Mucosa of descending colon (tissue), 3 donors: ENCODE measurements around the gene SLC39A8. TPM values are rescaled to one million over a fixed set of nuclear protein-coding genes. Genes with fewer than 3 reads are reported as not detected.

ENCODE experiments used
- ATAC-seq: fragments of 200-7000 bp; cut with Tn5 transposase; one replicate; pipeline ENCODE4 v1.9.1; 2020; ENCODE audit warnings: mild to moderate bottlenecking, moderate library complexity
- DNase-seq, 3 donors: peaks; one replicate each; pipeline ENCODE4 v3.0.0-alpha.2; 2020
- H3K36me3 ChIP-seq: fragments of 200-600 bp; one replicate; pipeline ENCODE4 v1.8.0; 2021; ENCODE audit warnings: low read depth, mild to moderate bottlenecking
- H3K4me1 ChIP-seq: fragments of 200-600 bp; one replicate; pipeline ENCODE4 v1.8.0; 2021; ENCODE audit warnings: low read depth, mild to moderate bottlenecking
- H3K4me3 ChIP-seq: fragments of 200-600 bp; one replicate; pipeline ENCODE4 v1.8.0; 2021; ENCODE audit warnings: mild to moderate bottlenecking
- H3K9me3 ChIP-seq: fragments of 200-600 bp; one replicate; pipeline ENCODE4 v1.8.0; 2021; ENCODE audit warnings: mild to moderate bottlenecking
- intact Hi-C, 2 donors: fragments of 100-400 bp; cut with DNase I in 1 of 2; cut with micrococcal nuclease in 1 of 2; formaldehyde crosslinking; loops; one replicate each; pipeline versions ENCODE4 v1.11.0 to v1.11.1; 2022; cut with DNase I, micrococcal nuclease
- total RNA-seq, 3 donors: library from RNA; stranded (reverse); fragmentation: NEBNext Ultra II Directional in 2 of 3; extraction: Animal tissue kit (Norgen Biotek cat#: 25700) in 2 of 3; gene quantifications; one replicate each; pipeline versions ENCODE4 v1.2.1 to v1.2.4, GENCODE V29; 2021 to 2023
- TF ChIP-seq, protein P1 (sequence below): fragments of 200-600 bp; IDR thresholded peaks from one replicate; pipeline ENCODE4 v1.8.0; 2022; ENCODE audit warnings: antibody characterized with exemption, mild to moderate bottlenecking
- donor health status: DM: no; HTN: no; CAD: no; lungs with moderate emphysema.
- donor health status: DM: no; HTN: no; CAD: no.
- donor health status: DM: no; HTN: yes; CAD: no.

SLC39A8 gene
- total RNA-seq, 3 donors from 2014 or later, result 35.1 to 121 (median 83.5) TPM

DNA sequence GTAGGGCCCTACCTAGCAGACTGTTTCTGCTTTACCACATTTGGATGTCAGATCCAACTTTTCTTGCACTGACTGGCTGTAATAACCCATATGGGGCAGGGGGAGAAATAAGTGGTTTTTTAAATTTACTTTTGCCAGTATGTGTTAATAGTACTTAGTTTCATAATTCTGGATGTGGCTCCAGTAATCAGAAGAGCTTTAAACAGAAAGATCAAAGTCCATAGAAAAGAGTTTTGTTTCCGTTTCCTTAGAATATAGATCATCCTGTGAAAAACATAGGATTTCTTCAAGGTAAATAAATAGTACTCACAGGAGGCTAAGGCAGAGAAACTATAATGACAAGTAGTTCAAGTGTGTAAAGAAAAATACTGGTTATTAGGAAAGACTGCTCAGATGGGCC, 85.6 kb downstream of the SLC39A8 start:
- no peak overlapping the region for H3K4me3 ChIP-seq
- no peaks in the 10 kb centered on the region for H3K4me1 ChIP-seq
- H3K36me3 ChIP-seq, result no peaks in the 10 kb centered on the region
- DNase-seq (no peak), ATAC-seq (no peak)
- H3K9me3 ChIP-seq, result no peaks in the 10 kb centered on the region
- intact Hi-C loops, result no loop called here
- TF ChIP-seq, protein P1, sequence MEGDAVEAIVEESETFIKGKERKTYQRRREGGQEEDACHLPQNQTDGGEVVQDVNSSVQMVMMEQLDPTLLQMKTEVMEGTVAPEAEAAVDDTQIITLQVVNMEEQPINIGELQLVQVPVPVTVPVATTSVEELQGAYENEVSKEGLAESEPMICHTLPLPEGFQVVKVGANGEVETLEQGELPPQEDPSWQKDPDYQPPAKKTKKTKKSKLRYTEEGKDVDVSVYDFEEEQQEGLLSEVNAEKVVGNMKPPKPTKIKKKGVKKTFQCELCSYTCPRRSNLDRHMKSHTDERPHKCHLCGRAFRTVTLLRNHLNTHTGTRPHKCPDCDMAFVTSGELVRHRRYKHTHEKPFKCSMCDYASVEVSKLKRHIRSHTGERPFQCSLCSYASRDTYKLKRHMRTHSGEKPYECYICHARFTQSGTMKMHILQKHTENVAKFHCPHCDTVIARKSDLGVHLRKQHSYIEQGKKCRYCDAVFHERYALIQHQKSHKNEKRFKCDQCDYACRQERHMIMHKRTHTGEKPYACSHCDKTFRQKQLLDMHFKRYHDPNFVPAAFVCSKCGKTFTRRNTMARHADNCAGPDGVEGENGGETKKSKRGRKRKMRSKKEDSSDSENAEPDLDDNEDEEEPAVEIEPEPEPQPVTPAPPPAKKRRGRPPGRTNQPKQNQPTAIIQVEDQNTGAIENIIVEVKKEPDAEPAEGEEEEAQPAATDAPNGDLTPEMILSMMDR, result no peak

DNA sequence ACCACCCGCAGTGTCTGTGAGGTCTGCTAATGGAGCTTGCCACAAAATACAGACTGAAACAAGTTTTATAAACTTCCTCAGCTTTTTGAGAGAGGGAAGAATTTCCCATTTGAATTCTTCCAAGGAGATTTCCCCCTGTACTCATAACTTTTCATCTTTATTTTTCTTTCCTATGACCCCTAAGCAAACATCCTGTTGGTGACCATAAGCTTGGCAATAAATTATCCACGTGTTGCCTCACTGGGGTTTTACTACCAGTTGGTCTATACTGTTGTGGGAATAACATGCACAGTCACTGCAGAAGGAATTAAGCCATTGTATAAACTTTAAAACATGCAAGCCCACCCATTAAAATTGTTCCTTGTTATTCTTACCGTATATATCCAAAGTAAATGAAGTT, 86.2 kb downstream of the SLC39A8 start:
- no peak overlapping the region for H3K4me3 ChIP-seq
- intact Hi-C loops, result no loop called here
- TF ChIP-seq, protein P1, result no peak
- DNase-seq, result no peak
- H3K4me1 ChIP-seq, result no peaks in the 10 kb centered on the region
- H3K36me3 ChIP-seq, result no peaks in the 10 kb centered on the region
- no peak for ATAC-seq
- no peaks in the 10 kb centered on the region for H3K9me3 ChIP-seq

DNA sequence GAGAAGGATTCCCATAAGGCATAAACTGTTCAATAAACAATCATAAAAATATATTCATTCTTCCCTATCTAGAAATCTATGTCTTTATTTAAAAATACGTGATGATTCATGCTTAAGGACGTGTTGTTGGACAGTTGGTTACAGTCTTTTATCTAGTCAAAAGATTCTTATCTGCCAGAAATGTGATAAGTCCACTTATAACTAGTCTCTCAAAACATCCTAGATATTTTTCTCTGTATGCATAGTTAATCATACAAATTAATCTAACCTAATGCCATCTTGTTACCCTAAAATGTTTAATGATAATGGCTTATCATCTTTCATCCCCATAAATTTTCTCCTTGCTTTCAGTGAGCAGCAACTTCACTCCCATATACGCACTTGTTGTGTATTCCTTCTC, 89.0 kb downstream of the SLC39A8 start:
- DNase-seq, result no peak
- H3K4me3 ChIP-seq, result no peak overlapping the region
- no peak for ATAC-seq
- no peaks in the 10 kb centered on the region for H3K4me1 ChIP-seq
- no peaks in the 10 kb centered on the region for H3K9me3 ChIP-seq
- TF ChIP-seq, protein P1, result no peak
- H3K36me3 ChIP-seq, result no peaks in the 10 kb centered on the region
- intact Hi-C loops, result no loop called here

DNA sequence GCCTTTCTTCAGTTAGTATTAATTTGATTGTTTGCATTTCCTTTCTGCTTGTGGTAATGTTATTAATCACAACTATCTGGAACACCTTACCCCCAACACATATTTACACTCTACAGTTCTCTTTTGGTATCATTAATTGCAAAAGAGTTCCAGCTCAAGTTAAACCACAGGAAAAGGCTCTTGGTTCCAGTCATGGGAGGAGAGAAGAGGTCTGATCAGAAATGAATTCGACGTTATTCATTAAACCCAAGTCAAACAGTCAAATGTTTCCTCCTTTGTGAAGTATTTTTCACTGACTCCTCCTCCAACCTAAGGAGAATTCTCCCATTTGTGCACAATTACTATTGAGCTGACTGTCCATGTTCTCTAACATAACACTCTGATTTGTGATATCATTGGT, 91.4 kb downstream of the SLC39A8 start:
- ATAC-seq (no peak), DNase-seq (no peak)
- TF ChIP-seq, protein P1, result no peak
- H3K4me3 ChIP-seq, result no peak overlapping the region
- H3K9me3 ChIP-seq, result no peaks in the 10 kb centered on the region
- intact Hi-C loops, result no loop called here
- H3K4me1 ChIP-seq, result no peaks in the 10 kb centered on the region
- H3K36me3 ChIP-seq, result no peaks in the 10 kb centered on the region

DNA sequence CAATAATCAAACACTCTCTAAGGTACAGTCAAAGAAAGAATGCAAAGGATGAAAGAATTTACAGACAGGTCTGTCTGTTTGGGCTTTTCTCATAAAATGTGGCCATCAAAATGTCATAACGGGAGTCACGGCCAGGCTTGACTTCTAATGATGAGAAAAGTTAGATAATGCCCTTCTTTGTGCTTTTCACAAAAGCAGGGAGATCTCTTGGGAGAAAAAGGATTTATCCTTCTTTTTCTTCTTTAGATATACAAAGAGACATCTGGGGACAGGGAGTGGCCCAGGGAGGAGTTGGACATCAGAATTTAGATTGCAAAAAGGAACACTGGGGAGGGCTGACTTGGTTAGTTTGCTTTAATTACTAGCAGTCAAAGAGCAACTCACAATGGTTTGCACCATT, 93.1 kb downstream of the SLC39A8 start:
- intact Hi-C loops, result no loop called here
- Histone ChIP-seq H3K4me3 (no peak overlapping the region), H3K36me3 (no peaks in the 10 kb centered on the region), H3K9me3 (no peaks in the 10 kb centered on the region), H3K4me1 (no peaks in the 10 kb centered on the region)
- ATAC-seq, result no peak
- no peak for DNase-seq
- TF ChIP-seq, protein P1, result no peak

DNA sequence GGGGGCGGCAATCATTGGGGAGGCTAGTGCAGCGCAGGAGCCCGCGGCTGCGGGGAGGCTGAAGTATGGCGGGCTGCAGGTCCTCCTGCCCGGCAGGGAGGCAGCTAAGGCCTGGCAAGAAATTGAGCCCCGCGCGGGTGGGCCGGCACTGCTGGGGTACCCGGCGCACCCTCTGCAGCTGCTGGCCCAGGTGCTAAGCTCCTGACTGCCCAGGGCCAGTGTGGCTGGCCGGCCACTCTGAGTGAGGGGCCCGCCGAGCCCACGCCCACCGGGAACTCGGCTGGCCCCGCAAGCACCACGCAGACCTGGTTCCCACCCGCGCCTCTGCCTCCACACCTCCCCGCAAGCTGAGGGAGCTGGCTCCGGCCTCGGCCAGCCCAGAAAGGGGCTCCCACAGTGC, 94.9 kb downstream of the SLC39A8 start:
- intact Hi-C loops, result no loop called here
- Histone ChIP-seq H3K4me3 (no peak overlapping the region), H3K4me1 (no peaks in the 10 kb centered on the region), H3K36me3 (no peaks in the 10 kb centered on the region), H3K9me3 (no peaks in the 10 kb centered on the region)
- TF ChIP-seq, protein P1, result no peak
- peak in 1 of 3 donors; percentile 36 for DNase-seq
- no peak for ATAC-seq
